GM23248 (cell line): ENCODE results near the gene WASF2. TPM values are rescaled to one million over a fixed set of nuclear protein-coding genes. Genes with fewer than 3 reads are reported as not detected.

Experiments
- DNase-seq: peaks from one replicate; pipeline ENCODE4 v3.0.0-alpha.2; 2015
- H2AFZ ChIP-seq: fragments of 200-600 bp; sonication (generic); 2 replicates; pipeline ENCODE4 v1.6.1; 2016; ENCODE audit warnings: antibody characterized with exemption
- H3F3A ChIP-seq: fragments of 200-600 bp; sonication (generic); 2 replicates; pipeline ENCODE4 v1.6.1; 2016; ENCODE audit warnings: mild to moderate bottlenecking, antibody characterized with exemption, mixed run types; ENCODE audit not compliant: insufficient read depth
- H3K27ac ChIP-seq: fragments of 200-600 bp; sonication (generic); 2 replicates; pipeline ENCODE4 v1.5.1; 2016; ENCODE audit warnings: mild to moderate bottlenecking
- H3K27me3 ChIP-seq: fragments of 200-600 bp; sonication (generic); replicated peaks from 2 replicates; pipeline ENCODE4 v1.6.1; 2016; ENCODE audit warnings: mild to moderate bottlenecking; ENCODE audit not compliant: insufficient read depth
- H3K36me3 ChIP-seq: fragments of 200-600 bp; sonication (generic); 2 replicates; pipeline ENCODE4 v1.6.1; 2016; ENCODE audit warnings: low read depth, mild to moderate bottlenecking
- H3K4me1 ChIP-seq: fragments of 200-600 bp; sonication (generic); 2 replicates; pipeline ENCODE4 v1.6.1; 2016; ENCODE audit warnings: mild to moderate bottlenecking; ENCODE audit not compliant: insufficient read depth
- H3K4me2 ChIP-seq: fragments of 200-600 bp; sonication (generic); one replicate; pipeline ENCODE4 v1.6.1; 2016; ENCODE audit warnings: mild to moderate bottlenecking; ENCODE audit not compliant: unreplicated experiment
- H3K4me3 ChIP-seq: fragments of 200-600 bp; sonication (generic); 2 replicates; pipeline ENCODE4 v1.5.1; 2016; ENCODE audit warnings: mild to moderate bottlenecking
- H3K79me2 ChIP-seq: fragments of 200-600 bp; sonication (generic); 2 replicates; pipeline ENCODE4 v1.6.1; 2016; ENCODE audit warnings: mild to moderate bottlenecking; ENCODE audit not compliant: insufficient read depth
- H3K9ac ChIP-seq: fragments of 200-600 bp; sonication (generic); 2 replicates; pipeline ENCODE4 v1.6.1; 2016; ENCODE audit warnings: mild to moderate bottlenecking
- H3K9me2 ChIP-seq: fragments of 200-600 bp; sonication (generic); 2 replicates; pipeline ENCODE4 v1.6.1; 2016; ENCODE audit warnings: mixed run types, mild to moderate bottlenecking, moderate library complexity; ENCODE audit not compliant: insufficient read depth
- H3K9me3 ChIP-seq: fragments of 200-600 bp; sonication (generic); one replicate; pipeline ENCODE4 v1.6.1; 2017; ENCODE audit warnings: low read depth
- H4K20me1 ChIP-seq: fragments of 200-600 bp; sonication (generic); 2 replicates; pipeline ENCODE4 v1.6.0; 2016; ENCODE audit not compliant: insufficient read depth
- EZH2 ChIP-seq: fragments of 200-600 bp; sonication (generic); IDR thresholded peaks from 2 replicates; pipeline ENCODE4 v1.6.1; 2018; ENCODE audit warnings: antibody characterized with exemption, mild to moderate bottlenecking; ENCODE audit not compliant: insufficient read depth, poor library complexity, severe bottlenecking
- EZH2phosphoT487 ChIP-seq: fragments of 200-600 bp; sonication (generic); IDR thresholded peaks from 2 replicates; pipeline ENCODE4 v1.6.1; 2018; ENCODE audit warnings: antibody characterized with exemption, moderate library complexity, mild to moderate bottlenecking, low read depth; ENCODE audit not compliant: insufficient read depth
- WGBS, 2 experiments: methylation state at CpG; one replicate each; pipeline ENCODE4 v1.1.6; 2015 to 2017; ENCODE audit warnings: low lambda C conversion rate in 2 of 2, low coverage in 1 of 2; ENCODE audit errors: missing lambda C conversion rate in 2 of 2; 5-methylcytosine and 5-hydroxymethylcytosine counted together
- in situ Hi-C: fragments of 300-500 bp; cut with MboI; formaldehyde crosslinking; loops from 2 replicates; pipeline ENCODE4 v1.15.0; 2020
- polyA plus RNA-seq: library from polyadenylated mRNA; unstranded; fragments of >200 nt; fragmentation: Nextera tagmentation; extraction: Ambion mirVana; gene quantifications from 2 replicates; pipeline ENCODE4 v1.2.1, GENCODE V29; 2016
- total RNA-seq: library from RNA; depleted of rRNA; stranded (reverse); fragments of >200 nt; shearing (Covaris generic); gene quantifications from 2 replicates; pipeline ENCODE4 v1.2.3, GENCODE V29; 2014

WASF2 gene
- total and polyA plus RNA-seq, 2 experiments from 2014 or later = 19.3 to 118 TPM

GRCh38 chr1:27487966-27488884 is 1.7 kb downstream of the WASF2 start:
- no peak overlapping the region for H2AFZ ChIP-seq
- H3F3A ChIP-seq = peaks cover 20% of the 10 kb centered on the region
- H3K4me3 ChIP-seq = peak overlapping the region; percentile 100
- H3K27me3 ChIP-seq = no peaks in the 10 kb centered on the region
- 8 to 14% methylated on average over 6 of the region's 6 CpGs for WGBS, 2 experiments
- H3K4me1 ChIP-seq = peaks cover 18% of the 10 kb centered on the region
- H3K9me3 ChIP-seq = no peaks in the 10 kb centered on the region
- 0 out of 2 replicates have a peak overlapping the region, but pooled peaks have one; percentile 86 for H3K27ac ChIP-seq
- peak overlapping the region; percentile 83 for H3K4me2 ChIP-seq
- DNase-seq = peak; percentile 67
- H4K20me1 ChIP-seq = peaks cover 18% of the 10 kb centered on the region
- in situ Hi-C loops = no loop called here
- H3K36me3 ChIP-seq = no peaks in the 10 kb centered on the region
- peak overlapping the region; percentile 98 for H3K9ac ChIP-seq
- TF ChIP-seq EZH2 (no peak), EZH2phosphoT487 (no peak)
- no peaks in the 10 kb centered on the region for H3K9me2 ChIP-seq
- H3K79me2 ChIP-seq = peaks cover 65% of the 10 kb centered on the region

- DNase-seq = no peak
- no peak overlapping the region for H3K9ac ChIP-seq
- in situ Hi-C loops = no loop called here
- no peak overlapping the region for H2AFZ ChIP-seq
- peaks cover 21% of the 10 kb centered on the region; the same call in 1 of the 2 replicates for H3K4me1 ChIP-seq
- no peaks in the 10 kb centered on the region for H3K27me3 ChIP-seq
- peaks cover 93% of the 10 kb centered on the region for H3K79me2 ChIP-seq
- peaks cover 33% of the 10 kb centered on the region for H4K20me1 ChIP-seq
- H3K4me2 ChIP-seq = no peak overlapping the region
- H3K27ac ChIP-seq = no peak overlapping the region
- H3K9me3 ChIP-seq = no peaks in the 10 kb centered on the region
- H3K4me3 ChIP-seq = no peak overlapping the region
- TF ChIP-seq EZH2 (no peak), EZH2phosphoT487 (no peak)
- no peaks in the 10 kb centered on the region for H3K9me2 ChIP-seq
- H3K36me3 ChIP-seq = no peaks in the 10 kb centered on the region
- H3F3A ChIP-seq = peaks cover 17% of the 10 kb centered on the region
- WGBS, 2 experiments = 100% methylated on average over 1 of the region's 1 CpG
Observed at GRCh38 chr1:27485363-27485762, 4.6 kb downstream of the WASF2 start.

GRCh38 chr1:27483659-27484058 is 6.3 kb downstream of the WASF2 start:
- H3F3A ChIP-seq = peaks cover 14% of the 10 kb centered on the region
- no peak overlapping the region for H3K4me2 ChIP-seq
- H3K27ac ChIP-seq = no peak overlapping the region
- no peak overlapping the region for H2AFZ ChIP-seq
- DNase-seq = no peak
- WGBS, 2 experiments = 98 to 100% methylated on average over 2 of the region's 2 CpGs
- H3K79me2 ChIP-seq = peaks cover 97% of the 10 kb centered on the region
- H4K20me1 ChIP-seq = peaks cover 33% of the 10 kb centered on the region
- H3K4me1 ChIP-seq = peaks cover 20% of the 10 kb centered on the region; the same call in 1 of the 2 replicates
- TF ChIP-seq EZH2phosphoT487 (no peak), EZH2 (no peak)
- no peak overlapping the region for H3K9ac ChIP-seq
- no peaks in the 10 kb centered on the region for H3K9me3 ChIP-seq
- no peaks in the 10 kb centered on the region for H3K36me3 ChIP-seq
- in situ Hi-C loops = no loop called here
- H3K4me3 ChIP-seq = no peak overlapping the region
- H3K9me2 ChIP-seq = no peaks in the 10 kb centered on the region
- H3K27me3 ChIP-seq = no peaks in the 10 kb centered on the region

- H3K27ac ChIP-seq = no peak overlapping the region
- no peak for TF ChIP-seq EZH2phosphoT487
- no peak for TF ChIP-seq EZH2
- DNase-seq = no peak
- H3K9me3 ChIP-seq = no peaks in the 10 kb centered on the region
- no peak overlapping the region for H3K4me2 ChIP-seq
- 0 out of 2 replicates have a peak, but pooled peaks cover 10% of the 10 kb centered on the region for H3K4me1 ChIP-seq
- H3K9me2 ChIP-seq = no peaks in the 10 kb centered on the region
- peaks cover 35% of the 10 kb centered on the region for H4K20me1 ChIP-seq
- no peak overlapping the region for H3K9ac ChIP-seq
- H3K79me2 ChIP-seq = peaks cover 99% of the 10 kb centered on the region
- H3K27me3 ChIP-seq = no peaks in the 10 kb centered on the region
- no peak overlapping the region for H3K4me3 ChIP-seq
- WGBS, 2 experiments = 92 to 95% methylated on average over 2 of the region's 2 CpGs
- 0 out of 2 replicates have a peak, but pooled peaks cover 4% of the 10 kb centered on the region for H3F3A ChIP-seq
- in situ Hi-C loops = no loop called here
- no peaks in the 10 kb centered on the region for H3K36me3 ChIP-seq
- H2AFZ ChIP-seq = no peak overlapping the region
Observed at GRCh38 chr1:27481994-27482620, 7.9 kb downstream of the WASF2 start.
